ENCODE measurements around the gene SGIP1.
"Not testable (repeated sequence)": the region's sequence is repeated elsewhere in the genome, so short reads cannot be mapped to it uniquely, and the experiment has no call there.

SGIP1 gene

DNA sequence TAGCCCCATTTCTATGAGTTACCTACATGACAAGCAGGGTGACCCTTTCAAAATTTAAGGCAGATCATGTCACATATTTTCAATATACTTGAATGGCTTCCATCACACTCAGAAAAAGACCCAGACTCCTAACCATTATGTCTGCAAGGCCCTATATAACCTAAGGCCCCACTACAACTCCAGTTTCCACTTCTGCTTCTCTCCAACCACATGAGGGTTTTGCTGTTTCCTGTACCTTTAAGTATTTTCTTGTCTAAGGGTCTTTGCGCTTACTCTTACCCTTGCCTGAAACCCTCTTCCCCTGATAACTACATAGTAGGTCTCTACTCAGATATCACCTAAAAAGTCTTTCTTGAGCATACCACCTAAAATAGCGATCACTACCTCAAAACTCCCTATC, 46.1 kb downstream of the SGIP1 start:
- Histone ChIP-seq H3K4me1 (ENCODE audit: low read depth, poor library complexity, severe bottlenecking) (no peaks in the 10 kb centered on the region), H3K36me3 (ENCODE audit: insufficient read depth) (no peaks in the 10 kb centered on the region), H3K27me3 (ENCODE audit: insufficient read depth, low read depth) (no peaks in the 10 kb centered on the region), H4K20me1 (ENCODE audit: insufficient read depth) (no peaks in the 10 kb centered on the region), H2AFZ (ENCODE audit: low read depth) (no peak overlapping the region), H3K79me2 (ENCODE audit: insufficient read depth, low read depth) (no peaks in the 10 kb centered on the region), H3K27ac (no peak overlapping the region), H3K9ac (no peak overlapping the region), H3K4me2 (no peak overlapping the region), H3K4me3 (IDR thresholded peaks at IDR 0.05; ENCODE audit: insufficient read depth, low read depth, low read length) (no peak overlapping the region)
- TF ChIP-seq, protein P1, sequence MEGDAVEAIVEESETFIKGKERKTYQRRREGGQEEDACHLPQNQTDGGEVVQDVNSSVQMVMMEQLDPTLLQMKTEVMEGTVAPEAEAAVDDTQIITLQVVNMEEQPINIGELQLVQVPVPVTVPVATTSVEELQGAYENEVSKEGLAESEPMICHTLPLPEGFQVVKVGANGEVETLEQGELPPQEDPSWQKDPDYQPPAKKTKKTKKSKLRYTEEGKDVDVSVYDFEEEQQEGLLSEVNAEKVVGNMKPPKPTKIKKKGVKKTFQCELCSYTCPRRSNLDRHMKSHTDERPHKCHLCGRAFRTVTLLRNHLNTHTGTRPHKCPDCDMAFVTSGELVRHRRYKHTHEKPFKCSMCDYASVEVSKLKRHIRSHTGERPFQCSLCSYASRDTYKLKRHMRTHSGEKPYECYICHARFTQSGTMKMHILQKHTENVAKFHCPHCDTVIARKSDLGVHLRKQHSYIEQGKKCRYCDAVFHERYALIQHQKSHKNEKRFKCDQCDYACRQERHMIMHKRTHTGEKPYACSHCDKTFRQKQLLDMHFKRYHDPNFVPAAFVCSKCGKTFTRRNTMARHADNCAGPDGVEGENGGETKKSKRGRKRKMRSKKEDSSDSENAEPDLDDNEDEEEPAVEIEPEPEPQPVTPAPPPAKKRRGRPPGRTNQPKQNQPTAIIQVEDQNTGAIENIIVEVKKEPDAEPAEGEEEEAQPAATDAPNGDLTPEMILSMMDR (conservative IDR thresholded peaks at IDR 0.05; ENCODE audit: low read depth, low read length) = no peak

GRCh38 chr1:66583021-66583420, 49.1 kb downstream of the SGIP1 start:
- Histone ChIP-seq H3K4me1 (ENCODE audit: low read depth, poor library complexity, severe bottlenecking) (no peaks in the 10 kb centered on the region), H2AFZ (ENCODE audit: low read depth) (no peak overlapping the region), H3K79me2 (ENCODE audit: insufficient read depth, low read depth) (no peaks in the 10 kb centered on the region), H3K4me3 (IDR thresholded peaks at IDR 0.05; ENCODE audit: insufficient read depth, low read depth, low read length) (no peak overlapping the region), H4K20me1 (ENCODE audit: insufficient read depth) (no peaks in the 10 kb centered on the region), H3K4me2 (no peak overlapping the region), H3K36me3 (ENCODE audit: insufficient read depth) (no peaks in the 10 kb centered on the region), H3K27me3 (ENCODE audit: insufficient read depth, low read depth) (no peaks in the 10 kb centered on the region), H3K9ac (no peak overlapping the region), H3K27ac (no peak overlapping the region)
- TF ChIP-seq, protein P1 (conservative IDR thresholded peaks at IDR 0.05; ENCODE audit: low read depth, low read length) = no peak

- no peaks in the 10 kb centered on the region for H3K4me1 ChIP-seq (ENCODE audit: low read depth, poor library complexity, severe bottlenecking)
- H3K27me3 ChIP-seq (ENCODE audit: insufficient read depth, low read depth) = no peaks in the 10 kb centered on the region
- H2AFZ ChIP-seq (ENCODE audit: low read depth) = no peak overlapping the region
- no peak overlapping the region for H3K4me2 ChIP-seq
- H3K36me3 ChIP-seq (ENCODE audit: insufficient read depth) = no peaks in the 10 kb centered on the region
- no peak overlapping the region for H3K27ac ChIP-seq
- TF ChIP-seq, protein P1 (conservative IDR thresholded peaks at IDR 0.05; ENCODE audit: low read depth, low read length) = no peak
- no peak overlapping the region for H3K4me3 ChIP-seq (IDR thresholded peaks at IDR 0.05; ENCODE audit: insufficient read depth, low read depth, low read length)
- no peaks in the 10 kb centered on the region for H3K79me2 ChIP-seq (ENCODE audit: insufficient read depth, low read depth)
- no peak overlapping the region for H3K9ac ChIP-seq
- H4K20me1 ChIP-seq (ENCODE audit: insufficient read depth) = no peaks in the 10 kb centered on the region
Measured at GRCh38 chr1:66585002-66585401, 51.0 kb downstream of the SGIP1 start.

- H3K4me1 ChIP-seq (ENCODE audit: low read depth, poor library complexity, severe bottlenecking) = no peaks in the 10 kb centered on the region
- H3K27me3 ChIP-seq (ENCODE audit: insufficient read depth, low read depth) = no peaks in the 10 kb centered on the region
- no peak overlapping the region for H3K9ac ChIP-seq
- no peak overlapping the region for H3K27ac ChIP-seq
- H2AFZ ChIP-seq (ENCODE audit: low read depth) = no peak overlapping the region
- H3K79me2 ChIP-seq (ENCODE audit: insufficient read depth, low read depth) = no peaks in the 10 kb centered on the region
- TF ChIP-seq, protein P1 (conservative IDR thresholded peaks at IDR 0.05; ENCODE audit: low read depth, low read length) = no peak
- H3K36me3 ChIP-seq (ENCODE audit: insufficient read depth) = no peaks in the 10 kb centered on the region
- H3K4me3 ChIP-seq (IDR thresholded peaks at IDR 0.05; ENCODE audit: insufficient read depth, low read depth, low read length) = no peak overlapping the region
- H3K4me2 ChIP-seq = no peak overlapping the region
- no peaks in the 10 kb centered on the region for H4K20me1 ChIP-seq (ENCODE audit: insufficient read depth)
Measured at GRCh38 chr1:66589326-66589725, 55.4 kb downstream of the SGIP1 start.

DNA sequence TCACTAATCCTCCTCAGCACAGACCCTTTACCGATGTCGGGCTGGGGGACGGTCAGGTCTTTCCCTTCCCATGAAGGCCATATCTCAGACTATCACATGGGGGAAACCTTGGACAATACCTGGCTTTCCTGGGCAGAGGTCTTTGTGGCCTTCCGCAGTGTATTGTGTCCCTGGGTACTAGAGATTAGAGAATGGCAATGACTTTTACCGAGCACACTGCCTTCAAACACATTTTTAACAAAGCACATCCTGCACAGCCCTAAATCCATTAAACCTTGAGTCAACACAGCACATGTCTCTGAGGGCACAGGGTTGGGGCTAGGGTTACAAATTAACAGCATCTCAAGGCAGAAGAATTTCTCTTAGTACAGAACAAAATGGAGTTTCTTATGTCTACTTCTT, 58.2 kb downstream of the SGIP1 start:
- H3K36me3 ChIP-seq (ENCODE audit: insufficient read depth); H3K79me2 ChIP-seq (ENCODE audit: insufficient read depth, low read depth); H4K20me1 ChIP-seq (ENCODE audit: insufficient read depth); H2AFZ ChIP-seq (ENCODE audit: low read depth); H3K9ac ChIP-seq; H3K4me1 ChIP-seq (ENCODE audit: low read depth, poor library complexity, severe bottlenecking); H3K27ac ChIP-seq; H3K4me3 ChIP-seq (IDR thresholded peaks at IDR 0.05; ENCODE audit: insufficient read depth, low read depth, low read length); H3K4me2 ChIP-seq; H3K27me3 ChIP-seq (ENCODE audit: insufficient read depth, low read depth): not testable (repeated sequence)
